Nephron progenitor cell (in vitro differentiated cells): Measurements from ENCODE around the gene MICA.
"Not testable (repeated sequence)": the region's sequence is repeated elsewhere in the genome, so short reads cannot be mapped to it uniquely, and the experiment has no call there.

Source experiments
- DNase-seq: peaks from one replicate; pipeline ENCODE4 v3.0.0; 2021
- H3K27ac Mint-ChIP-seq: 2 replicates; pipeline ENCODE4 v1.8.0; 2021; ENCODE audit warnings: mild to moderate bottlenecking, moderate library complexity, mixed read lengths
- H3K27me3 Mint-ChIP-seq: 2 replicates; pipeline ENCODE4 v1.8.0; 2021; ENCODE audit warnings: mild to moderate bottlenecking, low read depth, mixed read lengths; ENCODE audit not compliant: poor library complexity
- H3K36me3 Mint-ChIP-seq: 2 replicates; pipeline ENCODE4 v1.8.0; 2021; ENCODE audit warnings: low read depth, mixed read lengths
- H3K4me1 Mint-ChIP-seq: 2 replicates; pipeline ENCODE4 v1.8.0; 2021; ENCODE audit warnings: mixed read lengths
- H3K4me3 Mint-ChIP-seq: 2 replicates; pipeline ENCODE4 v1.8.0; 2021; ENCODE audit warnings: mild to moderate bottlenecking, moderate library complexity, mixed read lengths
- H3K9me3 Mint-ChIP-seq: 2 replicates; pipeline ENCODE4 v1.8.0; 2021; ENCODE audit warnings: mild to moderate bottlenecking, moderate library complexity, mixed read lengths
- TF ChIP-seq, protein P1 (sequence below): fragments of 200-600 bp; sonication (generic); IDR thresholded peaks from 2 replicates; pipeline ENCODE4 v1.5.0; 2021; ENCODE audit warnings: antibody characterized with exemption

MICA gene

DNA sequence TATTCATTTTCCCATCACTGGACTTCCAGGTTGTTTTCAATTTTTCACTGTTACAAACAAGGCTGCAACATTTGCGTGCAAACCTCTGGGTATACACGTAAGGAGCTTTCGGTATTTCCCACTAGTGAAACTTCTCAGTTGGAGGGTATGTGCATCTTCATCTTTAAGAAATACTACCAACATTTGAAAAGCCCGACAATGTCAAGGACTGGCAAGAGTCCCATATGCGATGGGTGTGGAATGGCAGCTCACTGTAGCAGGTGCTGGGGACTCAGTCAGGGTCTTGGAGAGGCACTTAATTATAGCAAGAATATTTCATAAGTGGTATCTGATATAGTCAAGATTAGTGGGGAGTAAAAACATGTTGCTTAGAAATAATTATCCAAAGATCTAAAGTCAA, 37.5 kb upstream of the MICA start:
- H3K27me3 Mint-ChIP-seq, result peaks cover 99% of the 10 kb centered on the region
- TF ChIP-seq, protein P1, sequence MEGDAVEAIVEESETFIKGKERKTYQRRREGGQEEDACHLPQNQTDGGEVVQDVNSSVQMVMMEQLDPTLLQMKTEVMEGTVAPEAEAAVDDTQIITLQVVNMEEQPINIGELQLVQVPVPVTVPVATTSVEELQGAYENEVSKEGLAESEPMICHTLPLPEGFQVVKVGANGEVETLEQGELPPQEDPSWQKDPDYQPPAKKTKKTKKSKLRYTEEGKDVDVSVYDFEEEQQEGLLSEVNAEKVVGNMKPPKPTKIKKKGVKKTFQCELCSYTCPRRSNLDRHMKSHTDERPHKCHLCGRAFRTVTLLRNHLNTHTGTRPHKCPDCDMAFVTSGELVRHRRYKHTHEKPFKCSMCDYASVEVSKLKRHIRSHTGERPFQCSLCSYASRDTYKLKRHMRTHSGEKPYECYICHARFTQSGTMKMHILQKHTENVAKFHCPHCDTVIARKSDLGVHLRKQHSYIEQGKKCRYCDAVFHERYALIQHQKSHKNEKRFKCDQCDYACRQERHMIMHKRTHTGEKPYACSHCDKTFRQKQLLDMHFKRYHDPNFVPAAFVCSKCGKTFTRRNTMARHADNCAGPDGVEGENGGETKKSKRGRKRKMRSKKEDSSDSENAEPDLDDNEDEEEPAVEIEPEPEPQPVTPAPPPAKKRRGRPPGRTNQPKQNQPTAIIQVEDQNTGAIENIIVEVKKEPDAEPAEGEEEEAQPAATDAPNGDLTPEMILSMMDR, result no peak

DNA sequence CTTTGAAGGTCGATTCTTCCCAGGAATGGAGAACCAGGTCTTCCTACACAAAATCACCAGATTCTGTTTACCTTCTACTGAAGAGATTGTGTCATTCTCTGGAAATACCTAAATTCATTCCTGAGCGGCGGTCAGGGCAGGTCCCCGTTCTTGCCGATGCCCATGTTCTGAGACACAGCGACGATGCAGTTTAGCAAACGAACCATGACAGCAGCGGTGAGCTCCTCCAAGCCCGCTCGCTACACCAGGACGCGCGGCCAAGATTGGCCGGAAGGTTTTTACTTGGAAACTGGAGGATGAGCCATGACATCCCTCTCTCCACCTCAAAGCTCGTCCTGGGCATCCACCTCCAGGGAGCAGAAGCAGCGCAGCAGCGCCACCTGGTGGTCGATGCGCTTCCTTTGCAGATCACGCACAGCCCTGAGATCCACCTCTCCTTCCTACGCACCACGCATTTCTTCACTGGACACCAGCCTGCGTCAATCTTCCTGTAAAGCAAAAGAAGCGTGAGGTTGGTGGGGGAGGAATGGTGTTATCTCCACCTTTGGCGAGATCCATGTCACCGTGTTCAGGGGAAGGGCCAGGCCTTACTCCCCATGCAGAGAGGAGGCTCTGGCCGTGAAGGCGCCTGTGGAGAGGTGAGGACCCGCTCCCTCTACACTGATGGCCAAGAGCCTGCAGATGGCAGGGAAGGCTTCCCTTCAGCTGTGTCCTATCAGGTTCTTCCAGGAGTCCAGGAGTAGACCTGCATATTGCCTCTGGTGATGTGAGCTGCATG, 36.5 kb upstream of the MICA start:
- H3K4me3 Mint-ChIP-seq, result peak overlapping the region; percentile 57

More for the DNA sequence above, 37.5 kb upstream of the MICA start:
- no peaks in the 10 kb centered on the region for H3K36me3 Mint-ChIP-seq
- H3K27ac Mint-ChIP-seq, result no peak overlapping the region
- no peak for DNase-seq
- no peak overlapping the region for H3K4me3 Mint-ChIP-seq
- peaks cover 4% of the 10 kb centered on the region for H3K4me1 Mint-ChIP-seq
- peaks cover 13% of the 10 kb centered on the region for H3K9me3 Mint-ChIP-seq

DNA sequence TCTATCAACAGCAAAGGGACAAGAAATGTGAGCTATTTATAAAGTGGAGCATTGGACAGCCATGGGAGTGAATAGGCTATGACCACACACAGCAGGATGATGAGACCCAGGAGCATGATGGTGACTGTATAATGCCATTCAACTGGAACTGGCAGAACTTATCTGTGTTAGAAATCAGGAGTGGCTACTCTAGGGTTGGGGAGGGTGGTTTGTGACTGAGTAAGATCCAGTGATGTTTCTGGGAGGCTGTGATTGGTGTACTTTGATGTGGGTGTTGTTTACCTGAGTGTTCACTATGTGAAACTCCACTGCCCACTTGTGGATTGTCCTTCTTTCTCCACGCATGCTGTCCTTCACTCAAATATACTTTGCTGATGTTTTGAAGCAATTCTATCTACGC, 34.9 kb upstream of the MICA start:
- Mint-ChIP-seq H3K4me1 (peaks cover 4% of the 10 kb centered on the region), H3K4me3 (no peak overlapping the region), H3K36me3 (no peaks in the 10 kb centered on the region), H3K9me3 (peaks cover 20% of the 10 kb centered on the region), H3K27ac (no peak overlapping the region), H3K27me3 (peaks cover 79% of the 10 kb centered on the region)
- DNase-seq, result no peak
- TF ChIP-seq, protein P1, result no peak

More for the DNA sequence above, 36.5 kb upstream of the MICA start:
- peaks cover 6% of the 10 kb centered on the region for H3K9me3 Mint-ChIP-seq
- H3K36me3 Mint-ChIP-seq, result no peaks in the 10 kb centered on the region
- DNase-seq, result peak; percentile 94
- H3K27me3 Mint-ChIP-seq, result peaks cover 89% of the 10 kb centered on the region
- TF ChIP-seq, protein P1, result peak; percentile 85
- no peak overlapping the region for H3K27ac Mint-ChIP-seq
- H3K4me1 Mint-ChIP-seq, result peaks cover 4% of the 10 kb centered on the region

DNA sequence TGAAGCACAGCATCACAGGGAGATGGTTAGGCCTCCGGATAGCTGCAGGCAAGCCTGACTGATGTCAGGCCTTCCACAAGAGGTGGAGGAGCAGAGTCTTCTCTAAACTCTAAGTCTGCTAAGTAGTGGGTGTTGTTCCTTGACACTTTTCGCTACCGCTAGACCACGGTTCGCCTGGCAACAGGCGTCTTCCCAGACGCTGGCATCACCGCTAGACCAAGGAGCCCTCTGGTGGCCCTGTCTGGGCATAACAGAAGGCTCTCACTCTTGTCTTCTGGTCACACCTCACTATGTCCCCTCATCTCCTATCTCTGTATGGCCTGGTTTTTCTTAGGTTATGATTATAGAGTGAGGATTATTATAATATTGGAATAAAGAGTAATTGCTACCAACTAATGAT, 29.3 kb upstream of the MICA start:
- H3K36me3 Mint-ChIP-seq, DNase-seq, H3K4me3 Mint-ChIP-seq, H3K4me1 Mint-ChIP-seq, H3K27ac Mint-ChIP-seq: not testable (repeated sequence)
- Mint-ChIP-seq H3K27me3 (peaks cover 41% of the 10 kb centered on the region), H3K9me3 (peaks cover 22% of the 10 kb centered on the region)

DNA sequence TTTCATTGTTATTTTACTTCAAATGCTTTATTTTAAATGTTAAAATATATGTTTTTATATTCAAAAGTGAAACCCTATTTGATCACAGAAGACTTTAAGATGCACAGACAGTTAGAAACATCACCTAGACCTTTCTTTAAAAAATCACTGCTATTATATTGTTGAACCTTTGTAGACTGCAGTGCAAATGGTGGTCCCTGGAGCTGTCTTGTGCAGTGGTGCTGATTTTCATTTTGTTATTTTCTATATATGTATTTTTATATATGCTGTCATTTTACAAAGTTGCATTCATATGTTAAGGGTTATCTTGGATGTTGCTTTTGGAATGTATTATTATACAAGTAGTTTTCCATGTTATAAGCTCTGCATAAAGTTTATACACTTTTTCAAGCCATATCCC, 27.7 kb upstream of the MICA start:
- H3K36me3 Mint-ChIP-seq, result no peaks in the 10 kb centered on the region
- H3K27me3 Mint-ChIP-seq, result peaks cover 41% of the 10 kb centered on the region
- peaks cover 19% of the 10 kb centered on the region for H3K9me3 Mint-ChIP-seq
- H3K4me1 Mint-ChIP-seq, result no peaks in the 10 kb centered on the region
- no peak overlapping the region for H3K4me3 Mint-ChIP-seq
- no peak for DNase-seq
- no peak overlapping the region for H3K27ac Mint-ChIP-seq
- TF ChIP-seq, protein P1, result no peak

DNA sequence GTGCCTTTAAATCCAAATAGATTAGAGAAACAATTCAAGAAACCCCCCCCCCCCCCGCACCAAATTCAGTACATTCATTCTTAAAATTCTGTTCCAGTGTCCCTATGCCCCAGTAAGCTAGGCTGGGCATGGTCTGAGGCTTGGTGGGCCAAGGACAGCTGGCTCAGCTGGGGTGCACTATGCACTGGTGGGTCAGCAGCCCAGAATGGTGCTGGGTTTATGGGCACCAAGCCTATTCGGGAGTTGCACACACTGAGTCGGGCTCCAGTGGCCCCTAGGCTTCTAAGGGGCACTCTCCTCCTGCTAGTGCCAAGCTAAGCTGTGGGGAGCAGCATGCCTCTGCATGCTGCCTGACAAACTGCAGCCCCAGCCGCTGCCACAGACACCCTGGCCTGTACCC, 26.4 kb upstream of the MICA start:
- TF ChIP-seq, protein P1, result no peak
- Mint-ChIP-seq H3K9me3 (peaks cover 16% of the 10 kb centered on the region), H3K4me1 (peaks cover 6% of the 10 kb centered on the region), H3K4me3 (no peak overlapping the region), H3K36me3 (no peaks in the 10 kb centered on the region), H3K27ac (no peak overlapping the region), H3K27me3 (peaks cover 49% of the 10 kb centered on the region)
- no peak for DNase-seq
